ENCODE results near the gene NKX2-4.
"Not testable (repeated sequence)": the region's sequence is repeated elsewhere in the genome, so short reads cannot be mapped to it uniquely, and the experiment has no call there.

The NKX2-4 gene

GRCh38 chr20:21372016-21372415 lies 25.3 kb downstream of the NKX2-4 start:
- Histone ChIP-seq H3K79me2 (ENCODE audit: control insufficient read depth, insufficient read depth, low read length, poor library complexity) (no peaks in the 10 kb centered on the region), H3K4me1 (ENCODE audit: control insufficient read depth in 1 of 2, insufficient read depth in 2 of 2, low read length in 2 of 2) (no peaks in the 10 kb centered on the region), H3K18ac (ENCODE audit: low read length) (no peak overlapping the region), H2BK12ac (ENCODE audit: low read length) (no peak overlapping the region), H4K91ac (ENCODE audit: low read depth, low read length) (no peak overlapping the region), H4K8ac (ENCODE audit: low read depth, low read length) (no peak overlapping the region), H3K23ac (ENCODE audit: low read length) (no peak overlapping the region), H3K9me3 (ENCODE audit: insufficient read depth, low read depth, low read length) (no peaks in the 10 kb centered on the region), H2BK120ac (ENCODE audit: insufficient read depth, low read length, poor library complexity) (no peak overlapping the region), H3K4me3 (ENCODE audit: low read depth, low read length) (no peak overlapping the region), H3K9ac (ENCODE audit: low read length) (no peak overlapping the region), H3K4me2 (ENCODE audit: low read length) (no peak overlapping the region), H3K4ac (ENCODE audit: low read depth, low read length) (no peak overlapping the region), H2BK5ac (ENCODE audit: low read depth, low read length, poor library complexity) (no peak overlapping the region), H3K27ac (ENCODE audit: low read depth, low read length) (no peak overlapping the region), H2AK5ac (ENCODE audit: low read length) (no peak overlapping the region), H3K14ac (ENCODE audit: low read length) (no peak overlapping the region), H3K36me3 (ENCODE audit: control insufficient read depth in 1 of 2, insufficient read depth in 2 of 2, low read length in 2 of 2) (peaks cover 2 to 4% of the 10 kb centered on the region in 2 experiments), H3K27me3 (ENCODE audit: insufficient read depth, low read length) (no peaks in the 10 kb centered on the region), H3K79me1 (ENCODE audit: low read length) (no peaks in the 10 kb centered on the region), H2AFZ (ENCODE audit: insufficient read depth, low read length, poor library complexity) (no peak overlapping the region), H4K12ac (ENCODE audit: low read depth, low read length) (no peak overlapping the region)
- no peak for DNase-seq
- WGBS (ENCODE audit: extremely low coverage, insufficient coverage, insufficient read length), result 100% methylated on average over 1 of the region's 2 CpGs

GRCh38 chr20:21371193-21371592 lies 26.1 kb downstream of the NKX2-4 start:
- Histone ChIP-seq H3K4me1 (ENCODE audit: control insufficient read depth in 1 of 2, insufficient read depth in 2 of 2, low read length in 2 of 2) (no peaks in the 10 kb centered on the region), H3K9ac (ENCODE audit: low read length) (no peak overlapping the region), H2BK5ac (ENCODE audit: low read depth, low read length, poor library complexity) (no peak overlapping the region), H3K9me3 (ENCODE audit: insufficient read depth, low read depth, low read length) (no peaks in the 10 kb centered on the region), H3K14ac (ENCODE audit: low read length) (no peak overlapping the region), H2BK120ac (ENCODE audit: insufficient read depth, low read length, poor library complexity) (no peak overlapping the region), H3K79me2 (ENCODE audit: control insufficient read depth, insufficient read depth, low read length, poor library complexity) (no peaks in the 10 kb centered on the region), H3K4me2 (ENCODE audit: low read length) (no peak overlapping the region), H3K36me3 (ENCODE audit: control insufficient read depth in 1 of 2, insufficient read depth in 2 of 2, low read length in 2 of 2) (peaks cover 4% of the 10 kb centered on the region in 2 experiments), H3K27ac (ENCODE audit: low read depth, low read length) (no peak overlapping the region), H4K91ac (ENCODE audit: low read depth, low read length) (no peak overlapping the region), H3K4ac (ENCODE audit: low read depth, low read length) (no peak overlapping the region), H3K4me3 (ENCODE audit: low read depth, low read length) (no peak overlapping the region), H2AFZ (ENCODE audit: insufficient read depth, low read length, poor library complexity) (no peak overlapping the region), H2BK12ac (ENCODE audit: low read length) (no peak overlapping the region), H4K12ac (ENCODE audit: low read depth, low read length) (no peak overlapping the region), H2AK5ac (ENCODE audit: low read length) (no peak overlapping the region), H4K8ac (ENCODE audit: low read depth, low read length) (no peak overlapping the region), H3K23ac (ENCODE audit: low read length) (no peak overlapping the region), H3K18ac (ENCODE audit: low read length) (no peak overlapping the region), H3K79me1 (ENCODE audit: low read length) (no peaks in the 10 kb centered on the region), H3K27me3 (ENCODE audit: insufficient read depth, low read length) (no peaks in the 10 kb centered on the region)
- WGBS (ENCODE audit: extremely low coverage, insufficient coverage, insufficient read length), result no CpG with 5 or more reads among the region's 1 CpG
- peak in 1 of 2 donors; percentile 22 for DNase-seq

- Histone ChIP-seq H3K4me3 (ENCODE audit: low read depth, low read length) (no peak overlapping the region), H3K4ac (ENCODE audit: low read depth, low read length) (no peak overlapping the region), H2AFZ (ENCODE audit: insufficient read depth, low read length, poor library complexity) (no peak overlapping the region), H2BK12ac (ENCODE audit: low read length) (no peak overlapping the region), H3K4me2 (ENCODE audit: low read length) (no peak overlapping the region), H2AK5ac (ENCODE audit: low read length) (no peak overlapping the region), H3K18ac (ENCODE audit: low read length) (no peak overlapping the region), H4K8ac (ENCODE audit: low read depth, low read length) (no peak overlapping the region), H2BK5ac (ENCODE audit: low read depth, low read length, poor library complexity) (no peak overlapping the region), H3K79me1 (ENCODE audit: low read length) (no peaks in the 10 kb centered on the region), H3K14ac (ENCODE audit: low read length) (no peak overlapping the region), H4K12ac (ENCODE audit: low read depth, low read length) (no peak overlapping the region), H3K9ac (ENCODE audit: low read length) (no peak overlapping the region), H4K91ac (ENCODE audit: low read depth, low read length) (no peak overlapping the region), H3K79me2 (ENCODE audit: control insufficient read depth, insufficient read depth, low read length, poor library complexity) (no peaks in the 10 kb centered on the region), H3K27ac (ENCODE audit: low read depth, low read length) (no peak overlapping the region), H3K27me3 (ENCODE audit: insufficient read depth, low read length) (no peaks in the 10 kb centered on the region), H3K9me3 (ENCODE audit: insufficient read depth, low read depth, low read length) (no peaks in the 10 kb centered on the region), H2BK120ac (ENCODE audit: insufficient read depth, low read length, poor library complexity) (no peak overlapping the region), H3K23ac (ENCODE audit: low read length) (no peak overlapping the region), H3K36me3 (ENCODE audit: control insufficient read depth in 1 of 2, insufficient read depth in 2 of 2, low read length in 2 of 2) (peaks cover 7 to 9% of the 10 kb centered on the region in 2 experiments), H3K4me1 (ENCODE audit: control insufficient read depth in 1 of 2, insufficient read depth in 2 of 2, low read length in 2 of 2) (no peaks in the 10 kb centered on the region)
- no CpG with 5 or more reads among the region's 2 CpGs for WGBS (ENCODE audit: extremely low coverage, insufficient coverage, insufficient read length)
- no peak for DNase-seq
Measured at GRCh38 chr20:21368791-21369190, 28.5 kb downstream of the NKX2-4 start.

- not testable (repeated sequence) for H3K14ac ChIP-seq (ENCODE audit: low read length); H2BK120ac ChIP-seq (ENCODE audit: insufficient read depth, low read length, poor library complexity); H3K4me1 ChIP-seq (ENCODE audit: control insufficient read depth in 1 of 2, insufficient read depth in 2 of 2, low read length in 2 of 2); H4K12ac ChIP-seq (ENCODE audit: low read depth, low read length); H3K4ac ChIP-seq (ENCODE audit: low read depth, low read length); H2AFZ ChIP-seq (ENCODE audit: insufficient read depth, low read length, poor library complexity); H3K79me1 ChIP-seq (ENCODE audit: low read length); H3K4me2 ChIP-seq (ENCODE audit: low read length); H2AK5ac ChIP-seq (ENCODE audit: low read length); H3K9me3 ChIP-seq (ENCODE audit: insufficient read depth, low read depth, low read length); H3K23ac ChIP-seq (ENCODE audit: low read length); H4K91ac ChIP-seq (ENCODE audit: low read depth, low read length); H3K79me2 ChIP-seq (ENCODE audit: control insufficient read depth, insufficient read depth, low read length, poor library complexity); H3K9ac ChIP-seq (ENCODE audit: low read length); H3K27me3 ChIP-seq (ENCODE audit: insufficient read depth, low read length); H2BK12ac ChIP-seq (ENCODE audit: low read length); H4K8ac ChIP-seq (ENCODE audit: low read depth, low read length); H2BK5ac ChIP-seq (ENCODE audit: low read depth, low read length, poor library complexity); H3K27ac ChIP-seq (ENCODE audit: low read depth, low read length); H3K4me3 ChIP-seq (ENCODE audit: low read depth, low read length); H3K18ac ChIP-seq (ENCODE audit: low read length)
- no CpG with 5 or more reads among the region's 9 CpGs for WGBS (ENCODE audit: extremely low coverage, insufficient coverage, insufficient read length)
- peaks cover 9 to 17% of the 10 kb centered on the region in 2 experiments for H3K36me3 ChIP-seq (ENCODE audit: control insufficient read depth in 1 of 2, insufficient read depth in 2 of 2, low read length in 2 of 2)
- peak; percentile 14 to 45 for DNase-seq
Measured at GRCh38 chr20:21366273-21366672, 31.1 kb downstream of the NKX2-4 start.
